Uterus (tissue), 2 donors: ENCODE data around the gene PSTK.

Experiments used
- POLR2A ChIP-seq, 2 donors: fragments of 450-650 bp; IDR thresholded peaks; one replicate each; pipeline ENCODE4 v1.6.1; 2016; ENCODE audit warnings: antibody characterized with exemption in 2 of 2, mild to moderate bottlenecking in 1 of 2, moderate library complexity in 1 of 2
- TF ChIP-seq, protein P1 (sequence below), 4 experiments: fragments of 200-600 bp in 2 of 4; fragments of 450-650 bp in 2 of 4; sonication (generic) in 2 of 4; IDR thresholded peaks; one replicate each; pipeline ENCODE4 v1.5.1; 2016 to 2019; ENCODE audit warnings: antibody characterized with exemption in 4 of 4, mild to moderate bottlenecking in 2 of 4, moderate library complexity in 1 of 4

DNA sequence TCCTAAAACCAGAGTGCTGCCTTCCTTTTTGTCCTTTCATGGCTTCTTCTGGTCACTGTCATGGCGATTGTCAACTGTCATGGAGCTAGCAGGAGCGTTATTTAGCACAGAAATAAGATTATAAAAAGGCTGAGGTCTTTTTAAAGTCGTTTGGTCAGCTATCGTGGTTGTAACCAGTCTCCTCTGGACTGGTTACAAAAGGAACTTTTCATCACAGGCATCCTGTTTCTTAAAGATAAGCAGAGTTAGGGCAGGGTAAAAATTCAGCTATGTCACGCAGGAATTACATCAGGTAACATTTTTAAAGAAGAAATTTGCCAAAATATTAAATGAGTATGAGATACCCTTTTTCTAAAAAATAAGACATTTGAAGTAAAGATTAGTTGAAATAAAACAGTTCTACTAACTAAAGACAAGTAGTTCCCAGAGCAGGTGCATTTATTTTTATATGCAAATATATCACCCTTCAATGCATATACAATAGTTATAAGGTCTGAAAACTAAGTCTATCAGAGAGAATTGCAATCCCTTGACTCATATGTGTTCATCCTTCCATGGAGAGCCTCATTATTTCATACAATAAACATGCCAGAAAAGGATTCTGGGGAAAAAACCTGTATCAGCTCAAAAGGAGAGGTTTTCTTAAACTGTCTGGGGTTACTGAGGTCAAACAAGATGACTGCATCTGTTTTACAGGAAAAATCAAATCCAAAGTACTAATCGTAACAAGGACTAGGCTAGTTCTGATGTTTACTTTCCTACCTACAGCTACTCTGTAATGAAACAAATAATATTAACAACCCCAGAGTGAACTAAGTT is 48.9 kb upstream of the PSTK start:
- TF ChIP-seq, protein P1, sequence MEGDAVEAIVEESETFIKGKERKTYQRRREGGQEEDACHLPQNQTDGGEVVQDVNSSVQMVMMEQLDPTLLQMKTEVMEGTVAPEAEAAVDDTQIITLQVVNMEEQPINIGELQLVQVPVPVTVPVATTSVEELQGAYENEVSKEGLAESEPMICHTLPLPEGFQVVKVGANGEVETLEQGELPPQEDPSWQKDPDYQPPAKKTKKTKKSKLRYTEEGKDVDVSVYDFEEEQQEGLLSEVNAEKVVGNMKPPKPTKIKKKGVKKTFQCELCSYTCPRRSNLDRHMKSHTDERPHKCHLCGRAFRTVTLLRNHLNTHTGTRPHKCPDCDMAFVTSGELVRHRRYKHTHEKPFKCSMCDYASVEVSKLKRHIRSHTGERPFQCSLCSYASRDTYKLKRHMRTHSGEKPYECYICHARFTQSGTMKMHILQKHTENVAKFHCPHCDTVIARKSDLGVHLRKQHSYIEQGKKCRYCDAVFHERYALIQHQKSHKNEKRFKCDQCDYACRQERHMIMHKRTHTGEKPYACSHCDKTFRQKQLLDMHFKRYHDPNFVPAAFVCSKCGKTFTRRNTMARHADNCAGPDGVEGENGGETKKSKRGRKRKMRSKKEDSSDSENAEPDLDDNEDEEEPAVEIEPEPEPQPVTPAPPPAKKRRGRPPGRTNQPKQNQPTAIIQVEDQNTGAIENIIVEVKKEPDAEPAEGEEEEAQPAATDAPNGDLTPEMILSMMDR (IDR thresholded peaks at IDR 0.05) = no peak
- TF ChIP-seq POLR2A (IDR thresholded peaks at IDR 0.05) = no peak
